ENCODE measurements around the gene SMARCA4.
"Not testable (repeated sequence)": the region's sequence is repeated elsewhere in the genome, so short reads cannot be mapped to it uniquely, and the experiment has no call there.

The SMARCA4 gene

GRCh38 chr19:10935371-10936059 lies 25.3 kb upstream of the SMARCA4 start:
- peaks cover 0 to 6% (median 3%) of the 10 kb centered on the region in 4 experiments for H3K4me1 ChIP-seq (ENCODE audit: control extremely low read depth in 1 of 4, control insufficient read depth in 4 of 4, insufficient read depth in 4 of 4, low read length in 3 of 4)
- ChIA-PET POLR2A (no interaction called here), CTCF (interaction anchor here (0.8 to 3.1 kb wide), 10 partner anchors 9 to 109 kb away, joined by 3 to 13 read pairs (median 4); no protein-coding TSS in a partner anchor)
- no peaks in the 10 kb centered on the region for H3K27me3 ChIP-seq (replicated peaks in 2 of 5; ENCODE audit: control insufficient read depth in 4 of 5, insufficient read depth in 5 of 5, low read length in 4 of 5)
- H3K9me3 ChIP-seq (ENCODE audit: control extremely low read depth in 1 of 5, control insufficient read depth in 4 of 5, insufficient read depth in 2 of 5, low read depth in 1 of 5, low read length in 4 of 5), result no peaks in the 10 kb centered on the region
- DNase-seq, result peak in 1 of 3 donors; percentile 41
- no peak overlapping the region for H3K27ac ChIP-seq (ENCODE audit: insufficient read depth in 1 of 2, low read depth in 1 of 2, low read length in 2 of 2, poor library complexity in 1 of 2, severe bottlenecking in 2 of 2)
- peaks cover 0 to 7% (median 1%) of the 10 kb centered on the region in 4 experiments for H3K36me3 ChIP-seq (ENCODE audit: control insufficient read depth in 4 of 4, insufficient read depth in 4 of 4, low read length in 3 of 4)
- no peak overlapping the region for H3K4me3 ChIP-seq (ENCODE audit: control insufficient read depth in 1 of 7, extremely low read depth in 1 of 7, insufficient read depth in 4 of 7, low read depth in 2 of 7, low read length in 6 of 7)
- WGBS (ENCODE audit: insufficient coverage), result 93% methylated on average over 9 of the region's 9 CpGs

GRCh38 chr19:10936661-10937084 lies 24.2 kb upstream of the SMARCA4 start:
- ChIA-PET POLR2A (interaction anchor here (0.6 to 0.9 kb wide), 3 partner anchors 40 to 122 kb away, joined by 3 read pairs; no protein-coding TSS in a partner anchor), CTCF (interaction anchor here (0.6 to 3.1 kb wide), 16 partner anchors 8 to 108 kb away, joined by 3 to 13 read pairs (median 4); no protein-coding TSS in a partner anchor)
- Histone ChIP-seq H3K36me3 (ENCODE audit: control insufficient read depth in 4 of 4, insufficient read depth in 4 of 4, low read length in 3 of 4) (peaks cover 0 to 3% (median 1%) of the 10 kb centered on the region in 4 experiments), H3K4me1 (ENCODE audit: control extremely low read depth in 1 of 4, control insufficient read depth in 4 of 4, insufficient read depth in 4 of 4, low read length in 3 of 4) (peaks cover 0 to 6% (median 3%) of the 10 kb centered on the region in 4 experiments), H3K4me3 (ENCODE audit: control insufficient read depth in 1 of 7, extremely low read depth in 1 of 7, insufficient read depth in 4 of 7, low read depth in 2 of 7, low read length in 6 of 7) (peak overlapping the region in 3 of 7 experiments; percentile 29 to 70 (median 34)), H3K27me3 (replicated peaks in 2 of 5; ENCODE audit: control insufficient read depth in 4 of 5, insufficient read depth in 5 of 5, low read length in 4 of 5) (no peaks in the 10 kb centered on the region), H3K9me3 (ENCODE audit: control extremely low read depth in 1 of 5, control insufficient read depth in 4 of 5, insufficient read depth in 2 of 5, low read depth in 1 of 5, low read length in 4 of 5) (no peaks in the 10 kb centered on the region), H3K27ac (ENCODE audit: insufficient read depth in 1 of 2, low read depth in 1 of 2, low read length in 2 of 2, poor library complexity in 1 of 2, severe bottlenecking in 2 of 2) (no peak overlapping the region)
- WGBS (ENCODE audit: insufficient coverage), result 11% methylated on average over 8 of the region's 11 CpGs
- peak; percentile 78 to 88 (median 79) for DNase-seq

GRCh38 chr19:10941649-10942048 lies 19.2 kb upstream of the SMARCA4 start:
- H3K9me3 ChIP-seq (ENCODE audit: control extremely low read depth in 1 of 5, control insufficient read depth in 4 of 5, insufficient read depth in 2 of 5, low read depth in 1 of 5, low read length in 4 of 5); H3K36me3 ChIP-seq (ENCODE audit: control insufficient read depth in 4 of 4, insufficient read depth in 4 of 4, low read length in 3 of 4); H3K27ac ChIP-seq (ENCODE audit: insufficient read depth in 1 of 2, low read depth in 1 of 2, low read length in 2 of 2, poor library complexity in 1 of 2, severe bottlenecking in 2 of 2); POLR2A ChIA-PET; DNase-seq; H3K4me1 ChIP-seq (ENCODE audit: control extremely low read depth in 1 of 4, control insufficient read depth in 4 of 4, insufficient read depth in 4 of 4, low read length in 3 of 4); H3K27me3 ChIP-seq (replicated peaks in 2 of 5; ENCODE audit: control insufficient read depth in 4 of 5, insufficient read depth in 5 of 5, low read length in 4 of 5); H3K4me3 ChIP-seq (ENCODE audit: control insufficient read depth in 1 of 7, extremely low read depth in 1 of 7, insufficient read depth in 4 of 7, low read depth in 2 of 7, low read length in 6 of 7): not testable (repeated sequence)
- 92% methylated on average over 7 of the region's 14 CpGs for WGBS (ENCODE audit: insufficient coverage)
- CTCF ChIA-PET, result interaction anchor here (0.6 to 3.0 kb wide), 15 partner anchors 11 to 75 kb away, joined by 3 to 14 read pairs (median 3); partner anchors contain the start of gene SMARCA4

- no CpG with 5 or more reads among the region's 4 CpGs for WGBS (ENCODE audit: insufficient coverage)
- CTCF ChIA-PET, result interaction anchor here (1.3 to 3.0 kb wide), 4 partner anchors 14 to 84 kb away, joined by 4 to 14 read pairs (median 7); no protein-coding TSS in a partner anchor
- H3K4me3 ChIP-seq (ENCODE audit: control insufficient read depth in 1 of 7, extremely low read depth in 1 of 7, insufficient read depth in 4 of 7, low read depth in 2 of 7, low read length in 6 of 7); H3K4me1 ChIP-seq (ENCODE audit: control extremely low read depth in 1 of 4, control insufficient read depth in 4 of 4, insufficient read depth in 4 of 4, low read length in 3 of 4); H3K27ac ChIP-seq (ENCODE audit: insufficient read depth in 1 of 2, low read depth in 1 of 2, low read length in 2 of 2, poor library complexity in 1 of 2, severe bottlenecking in 2 of 2); H3K36me3 ChIP-seq (ENCODE audit: control insufficient read depth in 4 of 4, insufficient read depth in 4 of 4, low read length in 3 of 4); H3K9me3 ChIP-seq (ENCODE audit: control extremely low read depth in 1 of 5, control insufficient read depth in 4 of 5, insufficient read depth in 2 of 5, low read depth in 1 of 5, low read length in 4 of 5); H3K27me3 ChIP-seq (replicated peaks in 2 of 5; ENCODE audit: control insufficient read depth in 4 of 5, insufficient read depth in 5 of 5, low read length in 4 of 5); POLR2A ChIA-PET; DNase-seq: not testable (repeated sequence)
Observed at GRCh38 chr19:10943412-10943811, 17.4 kb upstream of the SMARCA4 start.

GRCh38 chr19:10945264-10945663 lies 15.6 kb upstream of the SMARCA4 start:
- CTCF ChIA-PET, result interaction anchor here (1.2 to 1.6 kb wide), 4 partner anchors 9 to 63 kb away, joined by 4 to 7 read pairs (median 6); no protein-coding TSS in a partner anchor

GRCh38 chr19:10946958-10947657 lies 13.7 kb upstream of the SMARCA4 start:
- ChIA-PET POLR2A (no interaction called here), CTCF (no interaction called here)
- no peak for DNase-seq
- Histone ChIP-seq H3K27me3 (replicated peaks in 2 of 5; ENCODE audit: control insufficient read depth in 4 of 5, insufficient read depth in 5 of 5, low read length in 4 of 5) (no peaks in the 10 kb centered on the region), H3K4me1 (ENCODE audit: control extremely low read depth in 1 of 4, control insufficient read depth in 4 of 4, insufficient read depth in 4 of 4, low read length in 3 of 4) (no peaks in the 10 kb centered on the region), H3K9me3 (ENCODE audit: control extremely low read depth in 1 of 5, control insufficient read depth in 4 of 5, insufficient read depth in 2 of 5, low read depth in 1 of 5, low read length in 4 of 5) (no peaks in the 10 kb centered on the region), H3K4me3 (ENCODE audit: control insufficient read depth in 1 of 7, extremely low read depth in 1 of 7, insufficient read depth in 4 of 7, low read depth in 2 of 7, low read length in 6 of 7) (no peak overlapping the region), H3K27ac (ENCODE audit: insufficient read depth in 1 of 2, low read depth in 1 of 2, low read length in 2 of 2, poor library complexity in 1 of 2, severe bottlenecking in 2 of 2) (no peak overlapping the region), H3K36me3 (ENCODE audit: control insufficient read depth in 4 of 4, insufficient read depth in 4 of 4, low read length in 3 of 4) (no peaks in the 10 kb centered on the region)
- WGBS (ENCODE audit: insufficient coverage), result 100% methylated on average over 3 of the region's 6 CpGs

More at GRCh38 chr19:10945264-10945663, 15.6 kb upstream of the SMARCA4 start:
- Histone ChIP-seq H3K27me3 (replicated peaks in 2 of 5; ENCODE audit: control insufficient read depth in 4 of 5, insufficient read depth in 5 of 5, low read length in 4 of 5) (no peaks in the 10 kb centered on the region), H3K4me3 (ENCODE audit: control insufficient read depth in 1 of 7, extremely low read depth in 1 of 7, insufficient read depth in 4 of 7, low read depth in 2 of 7, low read length in 6 of 7) (no peak overlapping the region), H3K27ac (ENCODE audit: insufficient read depth in 1 of 2, low read depth in 1 of 2, low read length in 2 of 2, poor library complexity in 1 of 2, severe bottlenecking in 2 of 2) (no peak overlapping the region), H3K4me1 (ENCODE audit: control extremely low read depth in 1 of 4, control insufficient read depth in 4 of 4, insufficient read depth in 4 of 4, low read length in 3 of 4) (no peaks in the 10 kb centered on the region), H3K9me3 (ENCODE audit: control extremely low read depth in 1 of 5, control insufficient read depth in 4 of 5, insufficient read depth in 2 of 5, low read depth in 1 of 5, low read length in 4 of 5) (no peaks in the 10 kb centered on the region), H3K36me3 (ENCODE audit: control insufficient read depth in 4 of 4, insufficient read depth in 4 of 4, low read length in 3 of 4) (no peaks in the 10 kb centered on the region)
- DNase-seq, result no peak
- WGBS (ENCODE audit: insufficient coverage), result 100% methylated on average over 2 of the region's 4 CpGs
- POLR2A ChIA-PET, result interaction anchor here (0.7 kb wide), 1 partner anchor 449 kb away, joined by 4 read pairs; no protein-coding TSS in a partner anchor
